Activated T-helper 1 cell treated with anti-CD3 and anti-CD28 coated beads, Interleukin-12 subunit alpha, Interleukin-12 subunit beta, Interleukin-2, Interleukin-4 antibody, amounts not matched to agents 30 ng/mL and 10 ng/mL and 1 ng/mL, durations not matched to agents 14 hours and 24 hours and 36 hours (primary cell): Measurements from ENCODE around the gene TLX2. TPM values are rescaled to one million over a fixed set of nuclear protein-coding genes. Genes with fewer than 3 reads are reported as not detected.

Experiments
- DNase-seq: peaks from one replicate; pipeline ENCODE4 v3.0.0; 2021; ENCODE audit warnings: low spot score
- H3K27ac Mint-ChIP-seq: one replicate; pipeline ENCODE4 v1.8.0; 2021; ENCODE audit warnings: mild to moderate bottlenecking, mixed read lengths
- H3K27me3 Mint-ChIP-seq: one replicate; pipeline ENCODE4 v1.8.0; 2022; ENCODE audit warnings: mild to moderate bottlenecking, moderate library complexity, mixed read lengths; ENCODE audit not compliant: insufficient read depth
- H3K36me3 Mint-ChIP-seq: one replicate; pipeline ENCODE4 v1.8.0; 2021; ENCODE audit warnings: low read depth, mixed read lengths
- H3K4me1 Mint-ChIP-seq: one replicate; pipeline ENCODE4 v1.8.0; 2021; ENCODE audit warnings: low read depth, mixed read lengths
- H3K4me3 Mint-ChIP-seq: one replicate; pipeline ENCODE4 v1.8.0; 2021; ENCODE audit warnings: mild to moderate bottlenecking, moderate library complexity, mixed read lengths
- H3K9me3 Mint-ChIP-seq: one replicate; pipeline ENCODE4 v1.8.0; 2021; ENCODE audit warnings: mixed read lengths
- intact Hi-C: fragments of 100-400 bp; cut with micrococcal nuclease; formaldehyde crosslinking; loops from one replicate; pipeline ENCODE4 v1.15.1; 2024
- total RNA-seq: library from RNA; stranded (reverse); gene quantifications from 2 replicates; pipeline ENCODE4 v1.2.3, GENCODE V29; 2022

Gene TLX2
- total RNA-seq, 1 donor from 2014 or later, result 1.5 TPM

- Mint-ChIP-seq H3K9me3 (no peaks in the 10 kb centered on the region), H3K27me3 (peaks cover 21% of the 10 kb centered on the region), H3K36me3 (peaks cover 8% of the 10 kb centered on the region), H3K4me3 (peak overlapping the region; percentile 44), H3K27ac (peak overlapping the region; percentile 54), H3K4me1 (peaks cover 33% of the 10 kb centered on the region)
- no peak for DNase-seq
- intact Hi-C loops, result no loop called here
Measured at GRCh38 chr2:74551942-74552913, 38.0 kb downstream of the TLX2 start.

GRCh38 chr2:74552914-74553811, 38.9 kb downstream of the TLX2 start:
- H3K27me3 Mint-ChIP-seq, result peaks cover 16% of the 10 kb centered on the region
- no peak for DNase-seq
- intact Hi-C loops, result no loop called here
- no peaks in the 10 kb centered on the region for H3K9me3 Mint-ChIP-seq
- peaks cover 13% of the 10 kb centered on the region for H3K36me3 Mint-ChIP-seq
- H3K4me3 Mint-ChIP-seq, result peak overlapping the region; percentile 73
- peak overlapping the region; percentile 79 for H3K27ac Mint-ChIP-seq
- H3K4me1 Mint-ChIP-seq, result peaks cover 34% of the 10 kb centered on the region

GRCh38 chr2:74553892-74554819, 39.9 kb downstream of the TLX2 start, which contains the start of the genes DOK1 and LOXL3:
Gene DOK1, plus strand, starts transcription at chr2:74554720. Its CDS starts 35 bp downstream, at chr2:74554755.
Gene LOXL3, minus strand, starts transcription at chr2:74553942. Its CDS starts 1,308 bp downstream, at chr2:74552634.
- no peaks in the 10 kb centered on the region for H3K9me3 Mint-ChIP-seq
- peaks cover 11% of the 10 kb centered on the region for H3K27me3 Mint-ChIP-seq
- H3K4me1 Mint-ChIP-seq, result peaks cover 33% of the 10 kb centered on the region
- H3K36me3 Mint-ChIP-seq, result peaks cover 13% of the 10 kb centered on the region
- intact Hi-C loops, result loop anchor here (1.0 kb wide), 5 partner anchors 24 to 817 kb away; partner anchors contain the start of genes PCGF1, SEMA4F, TPRKB and TTC31
- DNase-seq, result peak; percentile 79
- peak within 1 kb of the TSS; percentile 95 for H3K4me3 Mint-ChIP-seq
- H3K27ac Mint-ChIP-seq, result peak within 1 kb of the TSS; percentile 96

GRCh38 chr2:74554820-74555531, 40.7 kb downstream of the TLX2 start:
- Mint-ChIP-seq H3K36me3 (peaks cover 13% of the 10 kb centered on the region), H3K4me1 (peaks cover 32% of the 10 kb centered on the region), H3K9me3 (no peaks in the 10 kb centered on the region), H3K4me3 (peak overlapping the region; percentile 95), H3K27me3 (peaks cover 11% of the 10 kb centered on the region), H3K27ac (peak overlapping the region; percentile 96)
- peak; percentile 39 for DNase-seq
- intact Hi-C loops, result loop anchor here (1.0 kb wide), 8 partner anchors 11 to 818 kb away; partner anchors contain the start of genes PCGF1, SEMA4F, TPRKB and TTC31

GRCh38 chr2:74555610-74556103, 41.4 kb downstream of the TLX2 start:
- H3K36me3 Mint-ChIP-seq, result peaks cover 13% of the 10 kb centered on the region
- peaks cover 9% of the 10 kb centered on the region for H3K27me3 Mint-ChIP-seq
- intact Hi-C loops, result loop anchor here (1.0 kb wide), 3 partner anchors 11 to 32 kb away; no protein-coding TSS in a partner anchor
- no peaks in the 10 kb centered on the region for H3K9me3 Mint-ChIP-seq
- peak overlapping the region; percentile 95 for H3K4me3 Mint-ChIP-seq
- H3K4me1 Mint-ChIP-seq, result peaks cover 33% of the 10 kb centered on the region
- peak overlapping the region; percentile 96 for H3K27ac Mint-ChIP-seq
- DNase-seq, result no peak

- H3K9me3 Mint-ChIP-seq, result no peaks in the 10 kb centered on the region
- H3K4me3 Mint-ChIP-seq, result peak overlapping the region; percentile 95
- peaks cover 35% of the 10 kb centered on the region for H3K4me1 Mint-ChIP-seq
- H3K27ac Mint-ChIP-seq, result peak overlapping the region; percentile 69
- H3K27me3 Mint-ChIP-seq, result peaks cover 9% of the 10 kb centered on the region
- intact Hi-C loops, result no loop called here
- H3K36me3 Mint-ChIP-seq, result peaks cover 13% of the 10 kb centered on the region
- DNase-seq, result no peak
Measured at GRCh38 chr2:74556159-74556558, 41.9 kb downstream of the TLX2 start.

GRCh38 chr2:74556831-74557370, 42.7 kb downstream of the TLX2 start:
- peak overlapping the region; percentile 95 for H3K4me3 Mint-ChIP-seq
- H3K27me3 Mint-ChIP-seq, result peaks cover 4% of the 10 kb centered on the region
- DNase-seq, result no peak
- H3K9me3 Mint-ChIP-seq, result no peaks in the 10 kb centered on the region
- peaks cover 13% of the 10 kb centered on the region for H3K36me3 Mint-ChIP-seq
- intact Hi-C loops, result no loop called here
- no peak overlapping the region for H3K27ac Mint-ChIP-seq
- peaks cover 43% of the 10 kb centered on the region for H3K4me1 Mint-ChIP-seq

- no peak overlapping the region for H3K4me3 Mint-ChIP-seq
- no peaks in the 10 kb centered on the region for H3K9me3 Mint-ChIP-seq
- intact Hi-C loops, result no loop called here
- no peak for DNase-seq
- peaks cover 4% of the 10 kb centered on the region for H3K27me3 Mint-ChIP-seq
- H3K36me3 Mint-ChIP-seq, result peaks cover 15% of the 10 kb centered on the region
- H3K4me1 Mint-ChIP-seq, result peaks cover 46% of the 10 kb centered on the region
- no peak overlapping the region for H3K27ac Mint-ChIP-seq
Measured at GRCh38 chr2:74558284-74559230, 44.3 kb downstream of the TLX2 start.

GRCh38 chr2:74559912-74560311, 45.7 kb downstream of the TLX2 start:
- intact Hi-C loops, result no loop called here
- Mint-ChIP-seq H3K36me3 (peaks cover 15% of the 10 kb centered on the region), H3K4me1 (peaks cover 55% of the 10 kb centered on the region), H3K4me3 (no peak overlapping the region), H3K27me3 (peaks cover 2% of the 10 kb centered on the region), H3K9me3 (no peaks in the 10 kb centered on the region), H3K27ac (no peak overlapping the region)
- no peak for DNase-seq

GRCh38 chr2:74560591-74560990, 46.3 kb downstream of the TLX2 start:
- intact Hi-C loops, result no loop called here
- Mint-ChIP-seq H3K4me3 (peak overlapping the region; percentile 24), H3K9me3 (no peaks in the 10 kb centered on the region), H3K4me1 (peaks cover 57% of the 10 kb centered on the region), H3K27me3 (peaks cover 2% of the 10 kb centered on the region), H3K27ac (no peak overlapping the region), H3K36me3 (peaks cover 15% of the 10 kb centered on the region)
- no peak for DNase-seq
